Umbilical cord (tissue), 2 donors: ENCODE data around the gene RAD9A. TPM values are rescaled to one million over a fixed set of nuclear protein-coding genes. Genes with fewer than 3 reads are reported as not detected.

ENCODE experiments used
- DNase-seq: peaks from one replicate; pipeline ENCODE4 v3.0.0-alpha.2; 2015; ENCODE audit warnings: low spot score
- total RNA-seq: library from RNA; depleted of rRNA; stranded (reverse); fragments of >200 nt; gene quantifications from one replicate; pipeline ENCODE4 v1.2.3, GENCODE V29; 2014; ENCODE audit warnings: low replicate concordance; ENCODE audit not compliant: insufficient read depth

Gene RAD9A
- total RNA-seq, 1 donor from 2014 or later, result 9.4 TPM

- peak; percentile 86 for DNase-seq
Observed at GRCh38 chr11:67356864-67357561, 34.8 kb upstream of the RAD9A start.

GRCh38 chr11:67357831-67358670 lies 33.7 kb upstream of the RAD9A start:
- peak; percentile 21 for DNase-seq

- DNase-seq, result no peak
Observed at GRCh38 chr11:67364169-67364568, 27.6 kb upstream of the RAD9A start.

- DNase-seq, result no peak
Observed at GRCh38 chr11:67364783-67365722, 26.7 kb upstream of the RAD9A start.

GRCh38 chr11:67365736-67366444 lies 25.9 kb upstream of the RAD9A start:
- peak; percentile 63 for DNase-seq

GRCh38 chr11:67366546-67366945 lies 25.2 kb upstream of the RAD9A start:
- peak; percentile 93 for DNase-seq

- peak; percentile 92 for DNase-seq
Observed at GRCh38 chr11:67366961-67367760, 24.6 kb upstream of the RAD9A start.

- no peak for DNase-seq
Observed at GRCh38 chr11:67367761-67368227, 24.0 kb upstream of the RAD9A start.

- no peak for DNase-seq
Observed at GRCh38 chr11:67368621-67369020, 23.2 kb upstream of the RAD9A start.

GRCh38 chr11:67369275-67369674 lies 22.5 kb upstream of the RAD9A start:
- DNase-seq, result no peak

- DNase-seq, result peak; percentile 89
Observed at GRCh38 chr11:67369801-67370284, 21.9 kb upstream of the RAD9A start.

GRCh38 chr11:67370351-67371076 lies 21.3 kb upstream of the RAD9A start:
- no peak for DNase-seq

- peak; percentile 60 for DNase-seq
Observed at GRCh38 chr11:67371189-67371910, 20.4 kb upstream of the RAD9A start.

- DNase-seq, result no peak
Observed at GRCh38 chr11:67371911-67372320, 19.9 kb upstream of the RAD9A start.

- peak; percentile 43 for DNase-seq
Observed at GRCh38 chr11:67372321-67372992, 19.3 kb upstream of the RAD9A start.

GRCh38 chr11:67372993-67373647 lies 18.7 kb upstream of the RAD9A start, which contains the start of gene CLCF1:
TSS of gene CLCF1 (minus strand) at chr11:67373598. CDS start at chr11:67373539, 59 bp downstream.
- peak; percentile 83 for DNase-seq
